GM12878 (cell line): ENCODE data around the gene TTC39C. TPM values are rescaled to one million over a fixed set of nuclear protein-coding genes. Genes with fewer than 3 reads are reported as not detected.

Experiments
- BACH1 ChIP-seq: fragments of 450-650 bp; IDR thresholded peaks from 2 replicates; pipeline ENCODE4 v1.6.1; 2017; ENCODE audit warnings: mild to moderate bottlenecking, borderline replicate concordance
- CREM ChIP-seq: IDR thresholded peaks from 2 replicates; pipeline ENCODE4 v1.6.1; 2014; ENCODE audit warnings: antibody characterized with exemption, low read depth
- FOXM1 ChIP-seq: IDR thresholded peaks from 2 replicates; pipeline ENCODE4 v1.6.1; 2012; ENCODE audit warnings: low read depth, mild to moderate bottlenecking, inconsistent platforms, low read length, moderate library complexity
- SMARCA5 ChIP-seq: fragments of 450-650 bp; IDR thresholded peaks from 2 replicates; pipeline ENCODE4 v1.6.1; 2017; ENCODE audit warnings: mild to moderate bottlenecking
- SUZ12 ChIP-seq: fragments of 200-600 bp; sonication (generic); IDR thresholded peaks from one replicate; pipeline ENCODE4 v1.6.1; 2018; ENCODE audit warnings: antibody characterized with exemption, mild to moderate bottlenecking; ENCODE audit not compliant: unreplicated experiment
- TARDBP ChIP-seq: IDR thresholded peaks from 2 replicates; pipeline ENCODE4 v1.6.1; 2016; ENCODE audit warnings: borderline replicate concordance
- TCF12 ChIP-seq: IDR thresholded peaks from 2 replicates; pipeline ENCODE4 v1.6.1; 2011; ENCODE audit warnings: low read depth, mild to moderate bottlenecking, low read length
- ZBED1 ChIP-seq: IDR thresholded peaks from 2 replicates; pipeline ENCODE4 v1.6.1; 2016; ENCODE audit warnings: borderline replicate concordance
- polyA plus RNA-seq, 11 experiments: library from polyadenylated mRNA; depleted of rRNA in 4 of 11; unstranded in 6 of 11; stranded (reverse) in 5 of 11; fragments of >200 nt; fragmentation: Nextera tagmentation in 4 of 11; fragmentation: Illumina TruSeq in 1 of 11; extraction: Ambion mirVana in 4 of 11; extraction: Trizol in 1 of 11; gene quantifications; 1 replicate in 1 of 11; 2 replicates in 10 of 11; pipeline versions ENCODE4 v1.2.1 to v1.2.3, GENCODE V29; 2011 to 2016; ENCODE audit warnings: inconsistent platforms in 2 of 11, missing spikeins in 2 of 11, low read depth in 1 of 11
- total RNA-seq, 4 experiments: library from RNA; depleted of rRNA in 3 of 4; stranded (reverse); fragments of >200 nt in 3 of 4; fragmentation: Illumina TruSeq in 1 of 4; extraction: Trizol in 1 of 4; gene quantifications; 2 replicates each; pipeline versions ENCODE4 v1.2.1 to v1.2.3, GENCODE V29; 2013 to 2021
- TF ChIP-seq, protein P1 (sequence below): fragments of 450-650 bp; IDR thresholded peaks from 2 replicates; pipeline ENCODE4 v1.6.1; 2017; ENCODE audit warnings: mild to moderate bottlenecking

The TTC39C gene
- total and polyA plus RNA-seq, 10 of the 15 experiments (the other 5 are each of a cell fraction or from before 2014, with no cell fraction given), result 21.1 to 91.0 (median 64.8) TPM

DNA sequence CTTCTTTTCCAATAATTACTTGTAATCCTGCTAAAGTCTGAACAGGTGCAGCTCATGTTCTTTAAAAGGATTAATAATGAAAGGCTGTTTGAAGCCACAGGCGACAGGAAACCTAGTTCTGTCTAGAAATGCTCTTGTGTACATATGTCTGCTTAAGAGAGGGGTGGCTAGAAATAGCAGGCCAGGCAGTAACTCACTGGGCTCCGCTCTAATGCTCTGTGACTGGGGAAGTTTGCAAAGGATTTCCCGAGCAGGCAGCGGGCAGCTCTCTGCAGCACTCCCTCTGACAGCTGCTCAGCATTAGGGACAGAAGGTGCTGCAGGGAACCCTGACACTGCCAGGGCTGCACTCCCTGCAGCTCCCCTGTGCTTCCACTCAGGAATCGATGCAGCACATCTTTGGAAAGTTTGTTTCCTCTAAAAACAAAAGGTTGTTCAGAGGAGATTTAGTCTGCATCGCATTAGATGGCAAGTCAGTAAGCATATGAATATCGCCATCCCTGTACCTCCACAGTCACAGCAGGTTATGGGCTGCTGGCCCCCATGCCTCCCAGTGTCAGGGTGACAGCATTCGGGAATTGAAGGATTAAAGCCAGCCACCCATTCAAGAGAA, 33.1 kb upstream of the TTC39C start (continued):
- TF ChIP-seq TCF12, result peak; percentile 61; the same call in 1 of the 2 replicates
- no peak for TF ChIP-seq SUZ12
- no peak for TF ChIP-seq SMARCA5
- TF ChIP-seq, protein P1, sequence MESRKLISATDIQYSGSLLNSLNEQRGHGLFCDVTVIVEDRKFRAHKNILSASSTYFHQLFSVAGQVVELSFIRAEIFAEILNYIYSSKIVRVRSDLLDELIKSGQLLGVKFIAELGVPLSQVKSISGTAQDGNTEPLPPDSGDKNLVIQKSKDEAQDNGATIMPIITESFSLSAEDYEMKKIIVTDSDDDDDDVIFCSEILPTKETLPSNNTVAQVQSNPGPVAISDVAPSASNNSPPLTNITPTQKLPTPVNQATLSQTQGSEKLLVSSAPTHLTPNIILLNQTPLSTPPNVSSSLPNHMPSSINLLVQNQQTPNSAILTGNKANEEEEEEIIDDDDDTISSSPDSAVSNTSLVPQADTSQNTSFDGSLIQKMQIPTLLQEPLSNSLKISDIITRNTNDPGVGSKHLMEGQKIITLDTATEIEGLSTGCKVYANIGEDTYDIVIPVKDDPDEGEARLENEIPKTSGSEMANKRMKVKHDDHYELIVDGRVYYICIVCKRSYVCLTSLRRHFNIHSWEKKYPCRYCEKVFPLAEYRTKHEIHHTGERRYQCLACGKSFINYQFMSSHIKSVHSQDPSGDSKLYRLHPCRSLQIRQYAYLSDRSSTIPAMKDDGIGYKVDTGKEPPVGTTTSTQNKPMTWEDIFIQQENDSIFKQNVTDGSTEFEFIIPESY, result no peak
- TF ChIP-seq FOXM1, result peak; percentile 62; the same call in 1 of the 2 replicates
- 0 out of 2 replicates have a peak, but pooled peaks have one; percentile 58 for TF ChIP-seq ZBED1
- peak; percentile 85; the same call in 1 of the 2 replicates for TF ChIP-seq TARDBP
- TF ChIP-seq CREM, result peak; percentile 37; the same call in 1 of the 2 replicates
- no peak for TF ChIP-seq BACH1
- TF ChIP-seq, all 136 proteins: peak for 20
